ENCODE results near the gene SMARCAL1.

Gene SMARCAL1

GRCh38 chr2:216392945-216393840 lies 19.1 kb upstream of the SMARCAL1 start:
- TF ChIP-seq, protein P1, sequence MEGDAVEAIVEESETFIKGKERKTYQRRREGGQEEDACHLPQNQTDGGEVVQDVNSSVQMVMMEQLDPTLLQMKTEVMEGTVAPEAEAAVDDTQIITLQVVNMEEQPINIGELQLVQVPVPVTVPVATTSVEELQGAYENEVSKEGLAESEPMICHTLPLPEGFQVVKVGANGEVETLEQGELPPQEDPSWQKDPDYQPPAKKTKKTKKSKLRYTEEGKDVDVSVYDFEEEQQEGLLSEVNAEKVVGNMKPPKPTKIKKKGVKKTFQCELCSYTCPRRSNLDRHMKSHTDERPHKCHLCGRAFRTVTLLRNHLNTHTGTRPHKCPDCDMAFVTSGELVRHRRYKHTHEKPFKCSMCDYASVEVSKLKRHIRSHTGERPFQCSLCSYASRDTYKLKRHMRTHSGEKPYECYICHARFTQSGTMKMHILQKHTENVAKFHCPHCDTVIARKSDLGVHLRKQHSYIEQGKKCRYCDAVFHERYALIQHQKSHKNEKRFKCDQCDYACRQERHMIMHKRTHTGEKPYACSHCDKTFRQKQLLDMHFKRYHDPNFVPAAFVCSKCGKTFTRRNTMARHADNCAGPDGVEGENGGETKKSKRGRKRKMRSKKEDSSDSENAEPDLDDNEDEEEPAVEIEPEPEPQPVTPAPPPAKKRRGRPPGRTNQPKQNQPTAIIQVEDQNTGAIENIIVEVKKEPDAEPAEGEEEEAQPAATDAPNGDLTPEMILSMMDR (IDR thresholded peaks at IDR 0.05; ENCODE audit: insufficient read depth, low read depth, low read length, missing control alignments), result no peak

DNA sequence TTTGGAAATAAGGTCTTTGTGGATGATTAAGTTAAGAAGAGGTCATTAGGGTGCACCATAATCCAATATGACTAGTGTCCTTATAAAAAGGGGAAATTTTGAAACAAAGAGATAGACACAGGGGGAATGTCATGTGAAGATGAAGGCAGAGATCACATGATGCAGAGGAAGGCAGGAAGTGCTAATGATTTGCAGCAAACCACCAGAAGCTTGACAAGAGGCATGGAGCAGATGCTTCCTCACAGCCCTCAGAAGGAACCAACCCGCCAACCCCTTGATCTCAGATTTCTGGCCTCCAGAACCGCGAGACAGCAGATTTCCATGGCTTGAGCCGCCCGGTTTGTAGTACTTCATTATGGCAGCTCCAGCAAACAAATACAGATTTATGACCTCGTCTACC lies 17.4 kb upstream of the SMARCAL1 start:
- DNase-seq (ENCODE audit: low read depth), result no peak

More at GRCh38 chr2:216392945-216393840, 19.1 kb upstream of the SMARCAL1 start:
- no peak overlapping the region for H3K4me3 ChIP-seq (ENCODE audit: low read length)
- no peak for DNase-seq (ENCODE audit: low read depth)

GRCh38 chr2:216399621-216400020 lies 12.7 kb upstream of the SMARCAL1 start:
- no peak overlapping the region for H3K4me3 ChIP-seq (ENCODE audit: low read length)
- TF ChIP-seq, protein P1 (IDR thresholded peaks at IDR 0.05; ENCODE audit: insufficient read depth, low read depth, low read length, missing control alignments), result no peak
- no peak for DNase-seq (ENCODE audit: low read depth)

More for the DNA sequence above, 17.4 kb upstream of the SMARCAL1 start:
- TF ChIP-seq, protein P1 (IDR thresholded peaks at IDR 0.05; ENCODE audit: insufficient read depth, low read depth, low read length, missing control alignments), result no peak
- no peak overlapping the region for H3K4me3 ChIP-seq (ENCODE audit: low read length)

- TF ChIP-seq, protein P1 (IDR thresholded peaks at IDR 0.05; ENCODE audit: insufficient read depth, low read depth, low read length, missing control alignments), result no peak
- H3K4me3 ChIP-seq (ENCODE audit: low read length), result no peak overlapping the region
- no peak for DNase-seq (ENCODE audit: low read depth)
Measured at GRCh38 chr2:216402751-216403150, 9.5 kb upstream of the SMARCAL1 start.

- TF ChIP-seq, protein P1 (IDR thresholded peaks at IDR 0.05; ENCODE audit: insufficient read depth, low read depth, low read length, missing control alignments), result peak; percentile 87
- H3K4me3 ChIP-seq (ENCODE audit: low read length), result no peak overlapping the region
- DNase-seq (ENCODE audit: low read depth), result peak; percentile 54
Measured at GRCh38 chr2:216404010-216404618, 8.2 kb upstream of the SMARCAL1 start.

GRCh38 chr2:216405588-216405987 lies 6.7 kb upstream of the SMARCAL1 start:
- peak; percentile 44 for DNase-seq (ENCODE audit: low read depth)
- H3K4me3 ChIP-seq (ENCODE audit: low read length), result no peak overlapping the region
- TF ChIP-seq, protein P1 (IDR thresholded peaks at IDR 0.05; ENCODE audit: insufficient read depth, low read depth, low read length, missing control alignments), result no peak

Measured in epithelial cell of esophagus (primary cell).